ENCODE data around the gene C4BPA. TPM values are rescaled to one million over a fixed set of nuclear protein-coding genes. Genes with fewer than 3 reads are reported as not detected.

C4BPA gene
- total RNA-seq, 2 donors from 2014 or later = 0.71 TPM; not detected in 1

DNA sequence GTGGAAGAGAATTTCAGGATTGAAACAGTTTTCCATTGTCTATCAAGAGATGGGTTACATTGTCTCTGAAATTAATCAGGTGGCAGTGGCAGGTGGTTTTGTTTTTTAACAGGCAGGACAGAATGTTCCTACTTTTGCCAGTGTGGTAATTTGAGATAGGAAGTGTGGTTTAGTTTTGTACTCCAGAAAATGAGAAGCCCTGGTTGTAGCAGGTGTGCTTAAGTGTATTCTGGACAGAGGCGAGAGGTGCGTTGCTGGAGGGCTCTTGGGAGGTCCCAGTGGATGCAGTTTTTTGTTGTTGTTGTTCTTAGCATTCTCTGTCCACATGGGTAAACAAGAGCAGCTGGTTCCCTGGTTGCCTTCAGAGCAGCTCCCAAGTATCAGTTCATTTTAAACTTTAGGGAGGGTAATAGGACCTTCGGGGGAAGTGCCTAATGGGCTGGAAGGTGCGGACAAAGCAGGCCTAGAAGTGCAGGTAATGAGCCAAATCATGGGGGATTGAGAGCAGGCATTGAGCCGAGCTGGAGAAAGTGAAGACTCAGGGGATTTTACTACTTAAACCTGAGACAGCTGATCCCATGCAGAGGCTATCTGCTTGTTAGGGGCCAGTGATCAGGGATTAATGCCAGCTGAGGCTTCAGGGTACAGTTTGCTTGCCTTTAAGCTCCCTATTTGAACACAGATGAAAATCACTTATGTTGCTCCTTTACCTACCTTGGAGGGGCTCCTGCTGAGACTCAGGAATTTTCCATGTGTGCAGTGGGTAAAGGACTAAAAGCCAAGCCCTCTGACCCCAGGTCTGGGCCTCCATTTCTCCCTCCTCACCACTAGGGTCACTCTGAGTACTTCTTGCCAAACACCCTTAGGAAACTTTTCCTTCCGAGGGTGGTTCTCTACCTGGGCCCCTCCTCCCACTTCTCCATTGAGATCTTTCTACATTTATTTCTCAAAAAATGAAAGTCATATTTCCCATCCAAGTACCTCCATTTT, 44.9 kb upstream of the C4BPA start:
- no peaks in the 10 kb centered on the region for H3K9me3 ChIP-seq
- H3K36me3 ChIP-seq = peaks cover 18% of the 10 kb centered on the region
- TF ChIP-seq, protein P1, sequence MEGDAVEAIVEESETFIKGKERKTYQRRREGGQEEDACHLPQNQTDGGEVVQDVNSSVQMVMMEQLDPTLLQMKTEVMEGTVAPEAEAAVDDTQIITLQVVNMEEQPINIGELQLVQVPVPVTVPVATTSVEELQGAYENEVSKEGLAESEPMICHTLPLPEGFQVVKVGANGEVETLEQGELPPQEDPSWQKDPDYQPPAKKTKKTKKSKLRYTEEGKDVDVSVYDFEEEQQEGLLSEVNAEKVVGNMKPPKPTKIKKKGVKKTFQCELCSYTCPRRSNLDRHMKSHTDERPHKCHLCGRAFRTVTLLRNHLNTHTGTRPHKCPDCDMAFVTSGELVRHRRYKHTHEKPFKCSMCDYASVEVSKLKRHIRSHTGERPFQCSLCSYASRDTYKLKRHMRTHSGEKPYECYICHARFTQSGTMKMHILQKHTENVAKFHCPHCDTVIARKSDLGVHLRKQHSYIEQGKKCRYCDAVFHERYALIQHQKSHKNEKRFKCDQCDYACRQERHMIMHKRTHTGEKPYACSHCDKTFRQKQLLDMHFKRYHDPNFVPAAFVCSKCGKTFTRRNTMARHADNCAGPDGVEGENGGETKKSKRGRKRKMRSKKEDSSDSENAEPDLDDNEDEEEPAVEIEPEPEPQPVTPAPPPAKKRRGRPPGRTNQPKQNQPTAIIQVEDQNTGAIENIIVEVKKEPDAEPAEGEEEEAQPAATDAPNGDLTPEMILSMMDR (IDR thresholded peaks at IDR 0.05) = no peak
- no peaks in the 10 kb centered on the region for H3K27me3 ChIP-seq (replicated peaks; ENCODE audit: insufficient read depth)
- no peaks in the 10 kb centered on the region for H3K4me1 ChIP-seq (ENCODE audit: control insufficient read depth in 1 of 2, low read depth in 2 of 2)
- H3K4me3 ChIP-seq = no peak overlapping the region
- DNase-seq (ENCODE audit: low spot score) (no peak), ATAC-seq (ENCODE audit: insufficient number of reproducible peaks, low FRiP score, low read depth) (no peak)
- no peak overlapping the region for H3K27ac ChIP-seq

DNA sequence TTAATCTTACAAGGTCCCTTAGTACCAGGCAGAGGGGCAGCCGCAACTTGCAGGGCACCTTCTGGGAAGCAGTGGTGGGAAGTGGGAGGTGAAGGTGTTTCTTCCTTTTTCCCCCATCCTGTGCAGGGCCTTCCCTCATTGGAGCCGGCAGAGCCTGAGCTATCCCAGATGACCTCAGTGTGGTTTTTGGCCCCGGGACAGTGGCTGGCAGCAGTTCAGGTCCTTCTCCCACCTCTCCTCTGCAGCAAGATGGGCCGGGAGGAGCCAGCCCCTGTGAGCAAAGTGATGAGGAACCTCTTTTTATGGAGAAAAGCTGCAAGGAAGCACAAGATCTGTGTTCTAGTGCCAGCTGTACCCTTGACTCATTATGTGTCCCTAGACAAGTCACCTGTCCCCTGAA, 44.2 kb upstream of the C4BPA start:
- ATAC-seq (ENCODE audit: insufficient number of reproducible peaks, low FRiP score, low read depth) (no peak), DNase-seq (ENCODE audit: low spot score) (no peak)
- TF ChIP-seq, protein P1 (IDR thresholded peaks at IDR 0.05) = no peak
- no peak overlapping the region for H3K27ac ChIP-seq
- H3K36me3 ChIP-seq = peaks cover 18% of the 10 kb centered on the region
- H3K4me3 ChIP-seq = no peak overlapping the region
- H3K27me3 ChIP-seq (replicated peaks; ENCODE audit: insufficient read depth) = no peaks in the 10 kb centered on the region
- H3K9me3 ChIP-seq = no peaks in the 10 kb centered on the region
- peaks cover 0 to 6% of the 10 kb centered on the region in 2 donors for H3K4me1 ChIP-seq (ENCODE audit: control insufficient read depth in 1 of 2, low read depth in 2 of 2)

- no peak for DNase-seq (ENCODE audit: low spot score)
- Histone ChIP-seq H3K36me3 (peaks cover 18% of the 10 kb centered on the region), H3K9me3 (no peaks in the 10 kb centered on the region), H3K27ac (no peak overlapping the region), H3K4me3 (no peak overlapping the region), H3K4me1 (ENCODE audit: control insufficient read depth in 1 of 2, low read depth in 2 of 2) (peaks cover 0 to 6% of the 10 kb centered on the region in 2 donors), H3K27me3 (replicated peaks; ENCODE audit: insufficient read depth) (no peaks in the 10 kb centered on the region)
- TF ChIP-seq, protein P1 (IDR thresholded peaks at IDR 0.05) = no peak
- no peak for ATAC-seq (ENCODE audit: insufficient number of reproducible peaks, low FRiP score, low read depth)
Observed at GRCh38 chr1:207060596-207060995, 43.4 kb upstream of the C4BPA start.

DNA sequence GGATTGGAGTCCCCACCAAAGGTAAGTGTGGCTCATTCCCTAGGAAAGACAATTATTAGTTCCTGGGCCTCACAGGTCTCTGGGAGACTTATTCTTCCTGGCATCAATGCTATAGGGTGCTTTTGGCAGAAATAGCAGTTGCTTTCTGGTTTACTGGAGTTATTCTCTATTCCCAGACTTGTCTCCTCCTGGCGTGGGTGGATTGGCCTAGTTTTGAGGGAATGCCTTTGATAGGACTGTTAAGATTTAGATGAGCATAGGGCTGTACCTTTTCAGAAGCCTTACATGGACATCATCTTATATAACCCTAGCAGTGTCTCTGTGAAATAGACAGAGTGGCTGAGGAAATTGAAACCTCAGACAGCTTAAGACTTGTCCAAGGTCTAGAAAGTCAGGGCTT, 42.0 kb upstream of the C4BPA start:
- peaks cover 0 to 6% of the 10 kb centered on the region in 2 donors for H3K4me1 ChIP-seq (ENCODE audit: control insufficient read depth in 1 of 2, low read depth in 2 of 2)
- ATAC-seq (ENCODE audit: insufficient number of reproducible peaks, low FRiP score, low read depth) (no peak), DNase-seq (ENCODE audit: low spot score) (no peak)
- peaks cover 18% of the 10 kb centered on the region for H3K36me3 ChIP-seq
- H3K27me3 ChIP-seq (replicated peaks; ENCODE audit: insufficient read depth) = no peaks in the 10 kb centered on the region
- H3K4me3 ChIP-seq = no peak overlapping the region
- H3K9me3 ChIP-seq = no peaks in the 10 kb centered on the region
- no peak overlapping the region for H3K27ac ChIP-seq
- TF ChIP-seq, protein P1 (IDR thresholded peaks at IDR 0.05) = no peak

- Histone ChIP-seq H3K9me3 (no peaks in the 10 kb centered on the region), H3K36me3 (peaks cover 22% of the 10 kb centered on the region), H3K4me1 (ENCODE audit: control insufficient read depth in 1 of 2, low read depth in 2 of 2) (peaks cover 0 to 6% of the 10 kb centered on the region in 2 donors), H3K4me3 (no peak overlapping the region), H3K27ac (no peak overlapping the region), H3K27me3 (replicated peaks; ENCODE audit: insufficient read depth) (no peaks in the 10 kb centered on the region)
- DNase-seq (ENCODE audit: low spot score) (no peak), ATAC-seq (ENCODE audit: insufficient number of reproducible peaks, low FRiP score, low read depth) (no peak)
- TF ChIP-seq, protein P1 (IDR thresholded peaks at IDR 0.05) = no peak
Observed at GRCh38 chr1:207063014-207063413, 41.0 kb upstream of the C4BPA start.
